ENCODE measurements around the gene TMEM19.

TMEM19 gene

DNA sequence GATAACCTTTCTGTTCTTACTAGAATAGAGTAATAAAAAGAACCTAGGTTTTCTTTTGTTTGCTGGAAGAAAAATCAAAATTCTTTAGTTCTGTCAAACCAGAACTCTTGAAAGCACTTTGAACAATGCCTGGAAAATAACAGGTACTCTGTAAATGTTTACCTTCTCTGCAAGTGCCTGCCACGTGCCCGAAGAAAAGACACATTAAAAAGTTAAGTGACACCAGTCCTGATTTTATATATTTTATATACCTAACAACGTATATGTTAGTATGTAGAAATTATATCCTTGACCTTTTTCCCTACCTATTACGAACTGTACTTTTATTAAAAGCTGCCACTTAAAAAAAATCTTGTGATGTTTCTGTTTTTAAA lies 20.8 kb upstream of the TMEM19 start:
- Histone ChIP-seq H3K4me3 (ENCODE audit: low read length) (peak overlapping the region; percentile 99), H3K4me1 (ENCODE audit: control insufficient read depth, low read length) (peaks cover 27% of the 10 kb centered on the region), H3K4me2 (ENCODE audit: low read length) (peak overlapping the region; percentile 93), H3F3A (ENCODE audit: control insufficient read depth, insufficient read depth) (peaks cover 6% of the 10 kb centered on the region), H3K79me2 (ENCODE audit: control insufficient read depth, low read length) (peaks cover 66% of the 10 kb centered on the region), H3K9me3 (ENCODE audit: control insufficient read depth, insufficient read depth, low read length) (no peaks in the 10 kb centered on the region), H3K9me2 (replicated peaks; ENCODE audit: control insufficient read depth, low read length) (no peaks in the 10 kb centered on the region), H4K20me1 (ENCODE audit: control insufficient read depth, insufficient read depth, low read depth, low read length) (peaks cover 14% of the 10 kb centered on the region), H3K27ac (ENCODE audit: low read depth, low read length) (peak overlapping the region; percentile 91), H3K27me3 (ENCODE audit: control insufficient read depth, low read length) (no peaks in the 10 kb centered on the region), H3K36me3 (ENCODE audit: control insufficient read depth, low read length) (peaks cover 52% of the 10 kb centered on the region)
- no peak for TF ChIP-seq CTCF (IDR thresholded peaks at IDR 0.05; ENCODE audit: low read depth, low read length, poor library complexity, severe bottlenecking)
- no peak for TF ChIP-seq EZH2phosphoT487 (IDR thresholded peaks at IDR 0.05; ENCODE audit: borderline replicate concordance, low read length)

DNA sequence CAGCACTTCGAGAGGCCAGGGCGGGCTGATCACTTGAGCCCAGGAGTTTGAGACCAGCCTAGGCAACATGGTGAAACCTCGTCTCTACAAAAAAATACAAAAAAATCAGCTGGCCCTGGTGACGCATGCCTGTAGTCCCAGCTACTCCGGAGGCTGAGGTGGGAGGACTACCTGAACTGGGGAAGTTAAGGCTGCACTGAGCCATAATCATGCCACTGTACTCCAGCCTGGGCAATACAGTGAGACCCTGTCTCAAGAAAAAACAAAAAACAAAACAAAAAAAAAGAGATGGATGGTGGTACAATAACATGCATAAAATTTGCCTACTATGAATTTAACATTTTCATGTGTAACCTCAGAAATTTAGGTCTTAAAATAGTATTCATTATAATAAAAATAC lies 19.6 kb upstream of the TMEM19 start:
- H3K27ac ChIP-seq (ENCODE audit: low read depth, low read length), result no peak overlapping the region
- peaks cover 14% of the 10 kb centered on the region for H4K20me1 ChIP-seq (ENCODE audit: control insufficient read depth, insufficient read depth, low read depth, low read length)
- H3K27me3 ChIP-seq (ENCODE audit: control insufficient read depth, low read length), result no peaks in the 10 kb centered on the region
- H3K4me2 ChIP-seq (ENCODE audit: low read length), result peak overlapping the region; percentile 93
- TF ChIP-seq EZH2phosphoT487 (IDR thresholded peaks at IDR 0.05; ENCODE audit: borderline replicate concordance, low read length), result no peak
- TF ChIP-seq CTCF (IDR thresholded peaks at IDR 0.05; ENCODE audit: low read depth, low read length, poor library complexity, severe bottlenecking), result no peak
- peak overlapping the region; percentile 99 for H3K4me3 ChIP-seq (ENCODE audit: low read length)
- peaks cover 6% of the 10 kb centered on the region for H3F3A ChIP-seq (ENCODE audit: control insufficient read depth, insufficient read depth)
- peaks cover 58% of the 10 kb centered on the region for H3K79me2 ChIP-seq (ENCODE audit: control insufficient read depth, low read length)
- no peaks in the 10 kb centered on the region for H3K9me3 ChIP-seq (ENCODE audit: control insufficient read depth, insufficient read depth, low read length)
- peaks cover 46% of the 10 kb centered on the region for H3K36me3 ChIP-seq (ENCODE audit: control insufficient read depth, low read length)
- H3K9me2 ChIP-seq (replicated peaks; ENCODE audit: control insufficient read depth, low read length), result no peaks in the 10 kb centered on the region
- peaks cover 27% of the 10 kb centered on the region for H3K4me1 ChIP-seq (ENCODE audit: control insufficient read depth, low read length)

- TF ChIP-seq EZH2phosphoT487 (IDR thresholded peaks at IDR 0.05; ENCODE audit: borderline replicate concordance, low read length) (no peak), CTCF (IDR thresholded peaks at IDR 0.05; ENCODE audit: low read depth, low read length, poor library complexity, severe bottlenecking) (no peak)
- Histone ChIP-seq H3K4me3 (ENCODE audit: low read length) (no peak overlapping the region), H3K27me3 (ENCODE audit: control insufficient read depth, low read length) (no peaks in the 10 kb centered on the region), H3K9me3 (ENCODE audit: control insufficient read depth, insufficient read depth, low read length) (no peaks in the 10 kb centered on the region), H3K4me2 (ENCODE audit: low read length) (no peak overlapping the region), H3K4me1 (ENCODE audit: control insufficient read depth, low read length) (peaks cover 8% of the 10 kb centered on the region), H3K79me2 (ENCODE audit: control insufficient read depth, low read length) (peaks cover 12% of the 10 kb centered on the region), H3F3A (ENCODE audit: control insufficient read depth, insufficient read depth) (no peaks in the 10 kb centered on the region; the same call in 1 of the 2 replicates), H3K9me2 (replicated peaks; ENCODE audit: control insufficient read depth, low read length) (no peaks in the 10 kb centered on the region), H4K20me1 (ENCODE audit: control insufficient read depth, insufficient read depth, low read depth, low read length) (no peaks in the 10 kb centered on the region), H3K27ac (ENCODE audit: low read depth, low read length) (no peak overlapping the region), H3K36me3 (ENCODE audit: control insufficient read depth, low read length) (peaks cover 9% of the 10 kb centered on the region)
Observed at GRCh38 chr12:71671311-71671710, 14.6 kb upstream of the TMEM19 start.
